Ascending aorta (tissue), 2 donors: ENCODE data around the gene OCIAD2. TPM values are rescaled to one million over a fixed set of nuclear protein-coding genes. Genes with fewer than 3 reads are reported as not detected.

Experiments used
- DNase-seq, 2 donors: peaks; one replicate each; pipeline ENCODE4 v3.0.0-alpha.2; 2019; ENCODE audit warnings: low spot score in 2 of 2
- H3K27ac ChIP-seq, 2 donors: fragments of 200-600 bp; sonication (generic); one replicate each; pipeline ENCODE4 v1.5.1; 2016 to 2017; ENCODE audit warnings: mild to moderate bottlenecking in 1 of 2
- H3K27me3 ChIP-seq: fragments of 200-600 bp; sonication (generic); one replicate; pipeline ENCODE4 v1.5.1; 2017
- H3K36me3 ChIP-seq, 2 donors: fragments of 200-600 bp; sonication (generic); one replicate each; pipeline ENCODE4 v1.5.1; 2016
- H3K4me1 ChIP-seq, 2 donors: fragments of 200-600 bp; sonication (generic); one replicate each; pipeline ENCODE4 v1.5.1; 2016 to 2017; ENCODE audit warnings: mild to moderate bottlenecking in 1 of 2
- H3K4me3 ChIP-seq, 2 donors: fragments of 200-600 bp; sonication (generic); one replicate each; pipeline ENCODE4 v1.5.1; 2016 to 2017; ENCODE audit warnings: mild to moderate bottlenecking in 1 of 2
- H3K9me3 ChIP-seq, 2 donors: fragments of 200-600 bp; sonication (generic); one replicate each; pipeline ENCODE4 v1.5.1; 2016
- intact Hi-C: fragments of 100-400 bp; cut with DNase I; formaldehyde crosslinking; loops from one replicate; pipeline ENCODE4 v1.15.1; 2023
- total RNA-seq: library from RNA; depleted of rRNA; stranded (reverse); fragments of >200 nt; gene quantifications from one replicate; pipeline ENCODE4 v1.1.0, GENCODE V29; 2016
- TF ChIP-seq, protein P1 (sequence below), 3 experiments: fragments of 200-600 bp in 2 of 3; fragments of 450-650 bp in 1 of 3; sonication (generic) in 2 of 3; IDR thresholded peaks; one replicate each; pipeline ENCODE4 v1.5.1; 2016 to 2019; ENCODE audit warnings: antibody characterized with exemption in 3 of 3, mild to moderate bottlenecking in 1 of 3, moderate library complexity in 1 of 3

OCIAD2 gene
- total RNA-seq = 1.9 TPM

DNA sequence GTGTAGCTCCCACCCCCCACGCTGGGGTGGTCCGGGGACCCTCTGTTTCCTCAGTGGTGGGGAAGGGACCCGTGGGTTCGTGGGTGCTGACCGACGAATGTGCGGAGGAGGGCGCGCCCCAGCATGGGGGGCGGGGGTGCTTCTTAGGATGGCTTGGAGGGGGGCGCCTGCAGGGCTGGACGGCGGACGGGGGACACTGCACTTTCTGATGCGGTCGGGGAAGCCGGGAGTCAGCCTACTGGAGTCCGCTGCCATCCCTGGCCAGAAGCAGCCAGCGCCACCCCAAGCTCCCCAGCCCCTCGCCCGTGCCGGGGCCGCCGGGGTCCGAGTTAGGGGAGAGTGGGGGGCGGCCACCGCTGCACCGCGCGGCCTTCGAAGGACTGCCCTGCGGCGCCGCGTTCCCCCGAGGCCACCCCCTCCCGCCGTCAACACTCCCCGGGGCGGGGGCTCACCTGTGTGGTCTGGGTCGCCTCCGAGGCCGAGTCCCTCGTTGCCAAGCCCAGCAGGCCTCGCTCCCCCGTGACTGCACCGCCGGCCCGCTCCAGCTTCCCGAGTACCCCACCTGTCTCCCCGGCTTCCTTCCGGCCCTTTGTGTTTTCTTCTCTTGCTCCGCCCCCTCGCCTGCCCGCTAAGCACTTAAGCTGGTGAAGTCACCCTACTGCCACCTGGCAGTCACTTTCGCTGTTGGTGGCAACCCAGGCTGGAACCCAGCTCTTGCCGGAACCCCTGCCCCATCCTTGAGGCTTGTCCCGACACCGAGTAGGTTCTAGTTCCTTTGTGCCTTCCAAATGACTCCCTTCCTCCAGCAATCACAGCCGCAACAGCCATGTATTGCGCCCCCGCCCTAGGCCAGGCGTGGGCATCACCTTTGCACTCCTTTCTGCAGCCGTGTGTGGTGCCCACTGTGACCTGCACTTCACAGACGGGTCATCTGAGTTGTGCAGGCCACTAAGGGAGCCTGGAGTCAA, at the start of gene OCIAD2:
TSS of gene OCIAD2 (minus strand) at position 569 of the 968 bp plus-strand sequence. CDS start 2,225 bp downstream, outside the sequence.
- Histone ChIP-seq H3K9me3 (no peaks in the 10 kb centered on the region), H3K4me1 (peaks cover 0 to 15% of the 10 kb centered on the region in 2 donors), H3K4me3 (peak within 1 kb of the TSS; percentile 84 to 92), H3K36me3 (peaks cover 0 to 6% of the 10 kb centered on the region in 2 donors), H3K27me3 (no peaks in the 10 kb centered on the region), H3K27ac (peak within 1 kb of the TSS in 1 of 2 donors; percentile 29)
- peak; percentile 22 to 82 for DNase-seq
- TF ChIP-seq, protein P1, sequence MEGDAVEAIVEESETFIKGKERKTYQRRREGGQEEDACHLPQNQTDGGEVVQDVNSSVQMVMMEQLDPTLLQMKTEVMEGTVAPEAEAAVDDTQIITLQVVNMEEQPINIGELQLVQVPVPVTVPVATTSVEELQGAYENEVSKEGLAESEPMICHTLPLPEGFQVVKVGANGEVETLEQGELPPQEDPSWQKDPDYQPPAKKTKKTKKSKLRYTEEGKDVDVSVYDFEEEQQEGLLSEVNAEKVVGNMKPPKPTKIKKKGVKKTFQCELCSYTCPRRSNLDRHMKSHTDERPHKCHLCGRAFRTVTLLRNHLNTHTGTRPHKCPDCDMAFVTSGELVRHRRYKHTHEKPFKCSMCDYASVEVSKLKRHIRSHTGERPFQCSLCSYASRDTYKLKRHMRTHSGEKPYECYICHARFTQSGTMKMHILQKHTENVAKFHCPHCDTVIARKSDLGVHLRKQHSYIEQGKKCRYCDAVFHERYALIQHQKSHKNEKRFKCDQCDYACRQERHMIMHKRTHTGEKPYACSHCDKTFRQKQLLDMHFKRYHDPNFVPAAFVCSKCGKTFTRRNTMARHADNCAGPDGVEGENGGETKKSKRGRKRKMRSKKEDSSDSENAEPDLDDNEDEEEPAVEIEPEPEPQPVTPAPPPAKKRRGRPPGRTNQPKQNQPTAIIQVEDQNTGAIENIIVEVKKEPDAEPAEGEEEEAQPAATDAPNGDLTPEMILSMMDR (IDR thresholded peaks at IDR 0.05) = peak in 2 of 3 experiments; percentile 5 to 40
- intact Hi-C loops = loop anchor here (5.0 kb wide), 2 partner anchors 129 to 329 kb away; no protein-coding TSS in a partner anchor

DNA sequence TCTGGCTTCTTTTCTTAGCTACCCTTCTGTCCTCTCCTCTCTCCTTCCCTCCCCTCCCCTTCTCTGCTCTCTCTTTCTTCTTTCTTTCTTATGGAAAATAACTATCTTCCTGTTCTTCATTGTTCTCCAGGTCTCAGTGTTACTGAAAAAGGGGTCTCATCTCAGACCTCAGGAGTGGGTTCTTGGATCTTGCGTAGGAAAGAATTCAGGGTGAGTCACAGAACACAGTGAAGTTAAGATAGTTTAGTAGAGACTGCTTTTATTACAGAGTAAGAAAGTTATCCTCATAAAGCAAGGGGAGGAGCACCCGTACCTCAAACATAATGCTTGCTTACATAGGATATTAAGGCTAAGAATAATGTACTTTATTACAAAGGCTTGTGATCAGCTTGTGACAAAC, 47.7 kb upstream of the OCIAD2 start:
- intact Hi-C loops = no loop called here
- H3K36me3 ChIP-seq = no peaks in the 10 kb centered on the region
- peaks cover 0 to 10% of the 10 kb centered on the region in 2 donors for H3K9me3 ChIP-seq
- no peak overlapping the region for H3K27ac ChIP-seq
- H3K4me3 ChIP-seq = no peak overlapping the region
- H3K4me1 ChIP-seq = no peaks in the 10 kb centered on the region
- H3K27me3 ChIP-seq = no peaks in the 10 kb centered on the region
- TF ChIP-seq, protein P1 (IDR thresholded peaks at IDR 0.05) = no peak
- DNase-seq = no peak

GRCh38 chr4:48949518-48950219, 43.1 kb upstream of the OCIAD2 start:
- intact Hi-C loops = no loop called here
- no peaks in the 10 kb centered on the region for H3K36me3 ChIP-seq
- peaks cover 0 to 10% of the 10 kb centered on the region in 2 donors for H3K9me3 ChIP-seq
- H3K4me3 ChIP-seq = no peak overlapping the region
- TF ChIP-seq, protein P1 (IDR thresholded peaks at IDR 0.05) = no peak
- DNase-seq = no peak
- no peaks in the 10 kb centered on the region for H3K27me3 ChIP-seq
- H3K4me1 ChIP-seq = no peaks in the 10 kb centered on the region
- H3K27ac ChIP-seq = no peak overlapping the region

DNA sequence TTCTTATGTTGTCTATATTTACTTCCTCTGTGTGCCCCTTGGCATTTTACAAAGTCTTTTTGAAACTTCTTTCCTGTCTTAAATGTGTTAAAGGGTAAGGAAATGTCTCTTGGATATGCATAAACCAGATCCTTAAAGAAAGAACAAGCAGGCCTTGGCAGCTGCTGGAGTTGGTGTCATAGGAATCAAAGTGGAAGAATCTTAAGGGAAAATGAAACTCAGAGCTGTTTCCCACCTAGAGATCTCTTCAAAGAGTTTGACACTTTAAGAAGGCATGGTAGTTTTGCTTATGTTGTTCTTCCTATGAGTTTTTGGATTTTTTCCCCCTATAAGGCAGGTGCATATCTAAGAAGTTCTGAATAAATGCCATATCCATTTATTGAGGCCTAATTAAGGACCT, 42.5 kb upstream of the OCIAD2 start:
- no peak for DNase-seq
- Histone ChIP-seq H3K4me1 (no peaks in the 10 kb centered on the region), H3K27me3 (no peaks in the 10 kb centered on the region), H3K9me3 (peaks cover 0 to 10% of the 10 kb centered on the region in 2 donors), H3K27ac (no peak overlapping the region), H3K36me3 (no peaks in the 10 kb centered on the region), H3K4me3 (no peak overlapping the region)
- intact Hi-C loops = no loop called here
- TF ChIP-seq, protein P1 (IDR thresholded peaks at IDR 0.05) = no peak

DNA sequence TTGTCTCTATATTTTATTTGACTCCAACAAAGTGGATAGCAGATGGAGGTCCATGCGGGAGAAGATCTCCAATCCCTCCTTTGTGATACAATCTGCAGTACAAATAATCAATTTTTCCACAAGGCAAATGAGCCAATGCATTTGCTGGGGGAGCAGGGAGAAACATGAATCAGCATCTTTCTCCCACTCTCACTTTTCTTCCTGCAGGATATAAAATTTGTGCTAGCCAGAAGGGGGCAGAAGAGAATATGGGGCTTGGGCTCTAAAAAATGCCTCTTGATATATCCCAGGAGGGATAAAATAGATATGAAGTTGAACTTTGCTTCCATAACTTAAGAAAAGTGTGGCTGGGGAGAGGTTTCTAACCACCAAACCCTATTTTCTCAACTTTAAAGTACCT, 41.2 kb upstream of the OCIAD2 start:
- Histone ChIP-seq H3K27ac (no peak overlapping the region), H3K4me3 (no peak overlapping the region), H3K9me3 (peaks cover 0 to 10% of the 10 kb centered on the region in 2 donors), H3K27me3 (no peaks in the 10 kb centered on the region), H3K36me3 (no peaks in the 10 kb centered on the region), H3K4me1 (no peaks in the 10 kb centered on the region)
- intact Hi-C loops = no loop called here
- DNase-seq = no peak
- TF ChIP-seq, protein P1 (IDR thresholded peaks at IDR 0.05) = no peak
